ENCODE results near the gene GRIK3.
"Not testable (repeated sequence)": the region's sequence is repeated elsewhere in the genome, so short reads cannot be mapped to it uniquely, and the experiment has no call there.

Gene GRIK3

DNA sequence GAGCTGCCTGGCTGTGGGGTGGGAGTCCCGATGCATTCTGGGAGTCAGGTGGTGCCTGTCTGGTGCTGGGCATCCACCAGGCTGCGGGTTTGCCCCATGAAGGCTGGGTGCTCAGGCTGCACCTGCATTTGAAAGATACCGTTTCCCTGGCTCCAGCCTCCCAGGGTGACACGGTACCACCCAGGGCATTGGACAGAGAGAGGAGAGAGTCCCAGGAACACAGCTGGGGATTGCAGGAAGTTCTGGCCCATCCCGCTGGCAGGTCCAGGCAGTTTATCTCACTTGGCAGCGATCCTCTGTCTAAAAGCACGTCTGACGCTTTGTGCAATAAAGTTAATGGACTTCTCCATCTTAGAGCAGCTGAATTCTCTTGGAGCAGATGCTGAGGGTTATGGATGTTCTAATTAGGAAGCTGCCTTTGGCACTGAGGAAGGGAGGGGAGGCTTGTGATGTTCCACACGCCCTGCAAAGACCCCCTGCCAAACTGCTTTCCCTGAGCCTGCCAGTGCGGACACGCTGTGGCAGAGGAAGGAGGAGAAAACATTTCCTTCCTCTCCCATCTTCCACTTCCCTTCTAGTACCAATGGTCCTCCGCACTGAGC, 246.9 kb downstream of the GRIK3 start:
- no peak for DNase-seq (ENCODE audit: low read depth in 2 of 2)

GRCh38 chr1:36786425-36786824, 247.9 kb downstream of the GRIK3 start:
- no peak for DNase-seq (ENCODE audit: low read depth in 2 of 2)

- no peak for DNase-seq (ENCODE audit: low read depth in 2 of 2)
Measured at GRCh38 chr1:36784147-36784859, 250.0 kb downstream of the GRIK3 start.

GRCh38 chr1:36783475-36783874, 250.8 kb downstream of the GRIK3 start:
- no peak for DNase-seq (ENCODE audit: low read depth in 2 of 2)

DNA sequence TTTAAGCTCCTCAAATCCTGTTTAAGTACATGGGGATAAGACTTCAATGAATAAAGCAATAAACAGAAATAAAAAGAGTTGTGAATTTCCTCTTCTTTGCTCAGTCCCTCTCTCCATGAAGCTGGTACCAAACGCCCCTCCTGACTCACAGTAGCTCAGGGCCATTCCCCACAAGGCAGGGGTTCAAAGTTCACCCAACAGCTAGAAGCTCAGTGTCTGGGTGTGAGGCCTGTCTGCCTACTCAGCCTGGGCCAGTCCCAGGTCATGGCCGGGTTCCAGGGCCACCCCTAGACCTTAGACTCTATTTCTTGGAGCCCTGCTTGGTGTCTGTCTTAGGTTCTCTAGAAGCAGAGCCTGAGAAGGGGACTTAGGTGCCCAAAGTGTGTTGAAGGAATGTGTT, 251.5 kb downstream of the GRIK3 start:
- no peak for DNase-seq (ENCODE audit: low read depth in 2 of 2)

DNA sequence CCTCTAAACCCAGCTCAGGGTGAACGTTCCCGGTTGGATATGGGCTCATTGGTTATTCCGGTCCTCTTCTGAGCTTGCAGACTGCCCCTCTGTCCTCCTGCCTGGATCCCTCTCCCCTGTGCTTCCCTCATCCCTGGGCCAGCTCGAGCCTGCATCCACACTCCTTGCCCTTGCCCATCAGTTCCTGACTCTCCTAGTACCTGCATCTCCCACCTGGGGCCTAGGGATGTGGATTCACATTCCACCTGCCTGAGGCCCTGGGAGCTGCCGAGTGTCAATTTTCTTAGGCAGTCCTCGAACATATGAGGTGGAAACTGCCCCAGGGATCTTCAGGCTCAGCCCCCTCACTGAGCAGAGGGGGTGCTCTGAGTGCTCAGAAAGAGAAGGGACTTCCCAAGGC, 252.2 kb downstream of the GRIK3 start:
- DNase-seq (ENCODE audit: low read depth in 2 of 2) = no peak

DNA sequence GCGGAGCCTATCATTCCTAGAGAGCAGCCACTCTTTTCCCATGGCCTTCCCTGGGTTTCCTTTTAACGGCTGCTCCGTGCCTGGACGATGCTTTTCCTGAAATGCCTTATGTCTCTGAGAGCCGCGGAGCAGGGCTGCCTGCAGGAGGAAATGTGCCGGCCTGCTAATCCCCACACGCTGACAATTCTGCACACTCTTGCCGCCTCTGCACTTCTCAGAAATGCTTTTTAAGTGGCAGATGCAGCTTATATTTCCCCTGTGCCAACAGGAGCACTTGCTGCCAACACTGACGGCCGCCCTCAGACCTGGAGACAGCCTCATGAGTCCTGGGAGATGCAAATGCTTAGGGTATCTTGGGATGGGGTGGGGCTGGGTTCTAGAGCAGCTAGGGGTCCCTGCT, 253.2 kb downstream of the GRIK3 start:
- no peak for DNase-seq (ENCODE audit: low read depth in 2 of 2)

- DNase-seq (ENCODE audit: low read depth in 2 of 2) = no peak
Measured at GRCh38 chr1:36778740-36779139, 255.6 kb downstream of the GRIK3 start.

- no peak for DNase-seq (ENCODE audit: low read depth in 2 of 2)
Measured at GRCh38 chr1:36776948-36777831, 257.1 kb downstream of the GRIK3 start.

DNA sequence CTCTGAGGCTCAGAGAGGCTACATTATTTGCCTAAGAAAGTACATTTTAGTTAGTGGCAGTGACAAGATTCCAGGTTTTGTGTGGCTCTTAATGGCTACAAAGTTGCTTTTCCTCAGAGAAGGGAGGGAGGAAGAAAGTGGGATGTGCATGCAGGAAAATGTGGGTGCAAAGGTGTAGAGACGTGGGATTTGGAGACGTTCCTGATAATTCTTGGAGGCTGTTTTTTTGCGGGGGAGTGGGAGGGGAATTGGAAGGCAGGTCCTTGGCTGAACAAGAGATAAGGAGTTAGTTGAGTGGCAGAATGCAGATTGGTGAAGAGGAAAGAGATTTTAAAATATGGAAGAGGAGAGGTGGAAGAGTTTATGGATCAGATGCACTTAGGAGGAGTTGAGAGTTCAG, 258.1 kb downstream of the GRIK3 start:
- DNase-seq (ENCODE audit: low read depth in 2 of 2) = no peak

GRCh38 chr1:36775716-36776115, 258.6 kb downstream of the GRIK3 start:
- no peak for DNase-seq (ENCODE audit: low read depth in 2 of 2)

GRCh38 chr1:36773827-36774541, 260.3 kb downstream of the GRIK3 start:
- DNase-seq (ENCODE audit: low read depth in 2 of 2) = no peak

DNA sequence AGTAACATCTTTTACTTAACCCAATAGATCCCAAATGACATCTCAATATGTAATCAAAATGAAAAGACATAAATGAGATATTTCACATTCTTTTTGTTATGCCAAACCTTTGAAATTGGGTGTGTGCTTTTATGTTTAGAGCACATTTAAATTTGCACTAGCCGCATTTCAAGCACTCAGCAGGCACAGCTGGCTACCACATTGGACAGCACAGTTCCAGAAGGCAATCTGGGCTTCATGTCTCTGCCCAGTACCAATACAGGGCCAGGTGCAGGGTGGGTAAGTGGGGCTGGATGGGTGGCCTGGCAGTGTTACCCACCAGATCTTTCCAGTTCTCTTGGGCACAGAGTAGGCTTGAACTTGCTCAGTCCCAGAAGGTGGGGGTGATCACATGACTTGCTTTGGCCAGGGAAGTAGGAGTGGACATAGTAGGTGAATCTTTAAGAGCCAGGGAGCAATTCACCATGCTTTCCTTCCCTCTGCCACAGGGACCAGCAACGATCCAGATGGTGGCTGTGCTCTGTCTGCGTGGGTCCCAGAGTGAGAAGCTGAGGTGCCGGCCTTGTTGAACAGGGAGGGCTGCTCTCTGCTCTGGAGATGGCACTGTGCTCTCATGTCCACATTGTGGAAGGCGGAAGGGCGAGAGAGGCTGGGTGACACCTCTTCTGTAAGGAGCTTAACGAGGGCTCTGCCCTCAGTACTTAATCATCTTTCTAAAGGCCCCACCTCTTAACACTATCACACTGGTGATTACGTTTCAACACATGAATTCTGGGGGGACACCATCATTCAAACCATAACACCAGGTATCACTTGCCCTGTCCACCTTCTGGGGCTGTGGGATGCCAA, 261.4 kb downstream of the GRIK3 start:
- no peak for DNase-seq (ENCODE audit: low read depth in 2 of 2)

- DNase-seq (ENCODE audit: low read depth in 2 of 2) = no peak
Measured at GRCh38 chr1:36771660-36772284, 262.5 kb downstream of the GRIK3 start.

DNA sequence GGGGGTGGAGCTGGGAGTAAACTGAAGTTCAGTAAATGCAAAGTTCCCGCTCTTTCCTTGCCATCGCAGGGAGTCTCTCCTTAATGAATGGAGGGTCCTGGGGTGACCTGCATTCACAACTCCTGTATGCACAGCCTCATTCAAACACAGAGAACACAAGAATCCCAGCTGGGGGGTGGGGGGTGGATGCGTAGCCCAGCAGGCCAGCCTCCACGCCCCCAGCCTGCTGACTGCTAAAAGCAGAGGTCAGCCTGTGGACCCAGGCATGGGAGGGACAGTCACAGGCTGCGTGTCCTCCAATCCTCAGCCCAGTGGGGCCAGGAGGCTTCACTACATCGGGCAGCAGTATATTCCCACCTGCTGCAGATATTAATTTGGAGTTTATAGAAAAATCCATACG, 263.1 kb downstream of the GRIK3 start:
- no peak for DNase-seq (ENCODE audit: low read depth in 2 of 2)

DNA sequence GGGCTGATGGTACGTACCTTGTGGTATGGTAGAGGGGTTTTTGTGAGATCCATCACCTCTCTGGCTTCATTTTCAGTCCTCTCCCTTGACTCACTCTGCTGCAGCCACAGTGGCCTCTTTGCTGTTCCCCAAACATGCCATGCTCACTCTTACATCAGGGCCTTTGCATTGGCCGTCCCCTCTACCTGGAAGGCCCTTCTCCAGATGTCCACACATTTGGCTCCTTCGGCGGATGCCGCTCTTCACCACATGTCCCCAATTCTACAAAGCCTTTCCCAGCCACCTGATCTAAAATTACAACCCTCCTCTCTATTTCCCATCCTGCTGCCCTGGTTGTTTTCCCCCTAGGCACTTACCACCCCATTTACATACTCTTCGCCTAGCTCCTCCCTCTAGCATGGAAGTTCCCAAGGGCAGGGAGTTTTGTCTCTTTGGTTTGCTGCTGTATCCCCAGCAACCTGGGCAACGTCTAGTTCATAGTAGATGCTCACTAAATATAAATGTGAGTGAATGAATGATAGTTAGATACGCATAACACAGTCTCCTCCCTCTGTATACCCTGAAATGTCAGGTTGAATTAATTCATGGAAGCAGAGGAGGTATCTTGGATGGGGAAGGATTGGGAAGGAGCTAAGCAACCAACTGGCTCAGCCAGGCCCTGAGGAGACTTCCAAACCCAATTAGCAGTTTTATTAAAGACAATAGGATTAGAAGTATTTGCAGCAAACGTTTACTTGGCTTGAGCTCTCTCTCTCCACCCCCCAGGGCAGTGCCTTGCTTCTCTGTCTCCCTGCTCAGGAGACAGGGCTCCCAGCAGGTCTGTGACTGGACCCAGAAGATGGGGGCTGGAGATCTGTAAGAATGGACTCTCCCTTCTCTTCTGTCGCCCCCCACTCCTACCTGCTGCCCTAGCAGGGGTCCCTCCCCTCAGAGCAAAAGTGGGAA, 264.2 kb downstream of the GRIK3 start:
- DNase-seq (ENCODE audit: low read depth in 2 of 2) = no peak

DNA sequence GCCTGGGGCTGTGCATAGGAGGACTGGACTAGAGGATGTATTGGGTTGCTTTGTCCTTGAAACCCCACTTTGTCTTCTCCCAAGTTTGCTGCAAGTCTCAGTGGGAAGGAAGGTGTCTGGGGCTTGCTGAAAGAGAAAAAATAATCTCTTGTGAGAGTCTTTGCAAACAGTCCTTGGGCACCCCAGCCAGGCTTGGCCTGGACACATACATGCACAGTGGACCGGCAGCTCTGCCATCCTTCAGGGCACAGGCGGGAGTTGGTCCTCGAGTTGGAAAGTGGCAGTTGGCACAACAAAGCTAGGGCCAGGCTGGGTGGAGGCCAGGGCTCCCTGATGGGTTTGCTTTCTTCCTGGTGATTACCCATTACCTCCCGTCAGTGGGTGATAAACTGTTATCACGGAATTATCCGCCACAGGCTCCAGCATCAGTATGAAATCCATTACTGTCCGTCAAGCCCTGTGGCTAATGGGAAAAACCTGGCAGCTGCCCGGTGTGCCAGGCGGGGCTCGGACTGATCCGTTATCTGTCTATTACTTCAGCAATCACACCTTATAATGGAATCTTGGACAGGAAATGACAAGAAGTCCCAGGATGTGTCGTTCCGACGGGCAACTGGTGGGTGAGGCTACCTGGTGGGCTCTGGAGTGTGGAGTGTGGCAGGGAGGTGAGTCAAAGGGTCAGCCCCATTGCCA, 265.7 kb downstream of the GRIK3 start:
- DNase-seq (ENCODE audit: low read depth in 2 of 2) = no peak

DNA sequence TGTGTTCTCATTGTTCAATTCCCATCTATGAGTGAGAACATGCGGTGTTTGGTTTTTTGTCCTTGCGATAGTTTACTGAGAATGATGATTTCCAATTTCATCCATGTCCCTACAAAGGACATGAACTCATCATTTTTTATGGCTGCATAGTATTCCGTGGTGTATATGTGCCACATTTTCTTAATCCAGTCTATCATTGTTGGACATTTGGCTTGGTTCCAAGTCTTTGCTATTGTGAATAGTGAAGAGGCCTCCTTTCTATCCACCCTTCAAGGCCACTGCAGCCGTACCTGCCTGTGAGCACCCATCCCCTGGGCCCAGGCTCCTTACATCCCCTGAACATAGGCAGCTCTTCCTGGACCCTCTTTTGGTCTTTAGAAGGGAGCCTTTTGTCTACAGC, 266.9 kb downstream of the GRIK3 start:
- not testable (repeated sequence) for DNase-seq (ENCODE audit: low read depth in 2 of 2)

DNA sequence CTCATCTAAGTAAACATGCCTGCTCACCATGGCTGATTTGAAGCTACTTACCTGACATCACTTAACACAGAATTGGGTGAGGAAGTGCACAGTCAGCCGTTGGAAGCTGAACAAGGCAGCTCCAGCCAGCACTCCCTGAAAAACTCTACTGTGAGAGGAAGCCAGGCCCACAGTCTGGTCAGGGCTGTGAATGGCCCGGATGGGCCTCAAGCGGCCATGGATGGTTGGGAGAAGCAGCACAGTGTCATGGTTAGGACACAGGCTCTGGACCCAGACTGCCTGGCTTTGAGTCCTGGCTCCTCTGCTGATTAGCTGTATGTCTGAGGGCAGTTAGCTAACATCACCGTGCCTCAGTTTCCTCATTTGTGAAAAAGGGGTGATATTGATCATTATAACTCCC, 267.8 kb downstream of the GRIK3 start:
- DNase-seq (ENCODE audit: low read depth in 2 of 2) = no peak
